Kidney capillary endothelial cell (primary cell): ENCODE results near the gene CPT1B.
A peak's percentile ranks its signal among the peaks of the same experiment; 100 is the strongest.

Experiments
- DNase-seq: peaks from one replicate; pipeline ENCODE4 v3.0.0-alpha.2; 2018; ENCODE audit warnings: low spot score

Gene CPT1B

DNA sequence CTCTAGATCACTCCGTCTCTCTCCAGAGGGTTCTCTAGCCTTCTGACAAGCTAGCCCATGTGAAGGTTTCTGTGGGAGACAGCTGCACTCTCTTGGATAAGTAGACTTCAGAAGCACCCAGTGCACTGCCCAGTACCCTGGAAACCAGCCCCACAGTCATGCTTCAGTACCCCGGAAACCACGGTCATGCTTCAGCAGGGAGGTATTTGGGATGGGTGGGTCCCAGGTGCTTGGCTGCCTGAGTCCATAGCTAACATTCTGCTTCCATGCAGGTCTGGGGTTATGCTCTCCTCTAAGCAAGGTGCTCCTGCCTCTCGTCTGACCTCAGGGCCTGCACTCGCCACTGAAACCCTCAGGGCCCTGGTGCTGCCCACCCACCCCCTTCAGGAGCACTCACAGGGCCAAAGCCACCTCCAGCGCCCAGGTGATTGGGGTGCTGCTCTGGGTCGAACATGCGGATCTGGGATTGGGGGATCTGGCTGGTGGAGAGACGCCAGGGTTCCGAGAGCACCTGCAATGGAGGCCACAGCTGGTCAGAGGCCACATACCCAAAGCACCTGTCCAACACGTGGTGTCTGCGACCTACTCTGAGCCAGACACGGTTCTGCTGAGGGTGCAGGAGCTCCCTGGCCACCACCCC, 8.2 kb downstream of the CPT1B start:
- no peak for DNase-seq

DNA sequence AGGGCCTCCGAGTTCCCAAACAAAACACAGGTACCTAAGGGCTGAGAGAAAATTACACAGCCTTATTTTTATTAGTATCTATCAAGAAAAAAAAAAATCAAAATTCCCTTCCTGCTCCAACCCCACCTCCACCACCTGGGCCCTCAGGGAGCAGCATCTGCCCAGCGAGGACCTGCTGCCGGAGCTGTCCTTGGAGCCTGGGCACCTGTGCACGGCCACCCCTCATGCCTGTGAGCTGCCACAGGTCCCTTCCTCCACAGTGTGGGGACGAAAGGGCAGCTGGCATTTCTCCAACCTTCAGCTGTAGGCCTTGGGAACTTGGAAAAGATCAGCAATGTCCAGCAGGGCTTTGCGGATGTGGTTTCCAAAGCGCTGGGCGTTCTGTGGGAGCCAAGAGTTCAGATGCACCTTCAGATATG, 9.2 kb downstream of the CPT1B start:
- no peak for DNase-seq

DNA sequence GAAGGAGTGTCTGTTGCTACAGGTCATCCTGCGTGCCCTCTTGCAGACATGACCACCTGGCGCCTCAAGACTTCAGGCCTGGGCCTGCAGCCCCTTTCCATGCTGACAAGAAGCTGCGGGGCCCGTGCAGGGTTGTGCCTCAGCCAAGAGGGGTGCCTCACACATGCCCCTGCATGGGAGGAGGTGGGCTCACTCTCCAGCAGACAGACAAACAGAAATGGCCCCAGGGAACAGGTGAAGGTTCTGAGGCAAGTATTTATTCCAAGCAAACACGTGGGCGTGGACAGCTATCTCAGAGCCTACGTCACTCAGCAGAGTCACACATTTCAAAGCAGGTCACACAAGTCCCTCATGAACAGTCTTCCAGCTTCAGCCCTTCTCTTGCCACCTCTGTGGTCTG, 9.6 kb downstream of the CPT1B start:
- no peak for DNase-seq

DNA sequence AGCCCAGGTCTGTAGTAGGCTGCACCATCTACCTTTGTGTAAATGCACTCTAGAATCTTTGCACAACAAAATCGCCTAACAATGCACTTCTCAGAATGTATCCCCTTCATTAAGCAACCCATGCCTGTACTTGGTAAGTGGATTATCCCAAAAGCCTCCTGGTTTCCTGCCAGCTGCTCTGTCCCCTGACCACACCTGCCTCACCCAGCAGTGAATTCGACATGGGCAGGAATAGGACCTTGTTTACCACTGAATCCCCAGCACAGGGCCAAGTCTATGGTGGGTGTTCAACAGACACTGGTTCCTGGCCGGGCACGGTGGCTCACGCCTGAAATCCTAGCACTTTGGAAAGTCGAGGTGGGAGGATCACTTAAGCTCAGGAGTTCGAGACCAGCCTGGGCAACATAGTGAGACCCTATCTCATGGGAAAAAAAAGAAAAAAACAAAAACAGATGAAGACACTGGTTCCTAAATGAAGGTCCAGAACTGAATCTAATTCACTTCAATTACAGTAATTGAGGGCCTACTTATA, 10.4 kb downstream of the CPT1B start:
- DNase-seq, result no peak

DNA sequence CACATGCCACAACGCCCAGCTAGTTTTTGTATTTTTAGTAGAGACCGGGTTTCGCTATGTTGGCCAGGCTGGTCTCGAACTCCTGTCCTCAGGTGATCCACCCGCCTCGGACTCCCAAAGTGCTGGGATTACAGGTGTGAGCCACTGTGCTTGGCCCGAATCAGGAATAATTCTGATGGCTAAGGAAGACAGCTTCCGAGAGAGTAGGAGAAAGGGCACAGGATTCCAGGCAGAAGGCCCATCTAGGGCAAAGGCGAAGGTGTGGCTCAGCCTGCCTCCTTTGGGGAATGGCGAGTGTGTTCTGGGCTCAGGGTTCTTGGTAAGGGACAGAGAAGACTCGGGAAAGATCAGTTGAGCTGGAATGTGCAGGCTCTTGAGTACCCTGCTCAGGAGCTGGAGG, 13.9 kb downstream of the CPT1B start:
- DNase-seq, result no peak

DNA sequence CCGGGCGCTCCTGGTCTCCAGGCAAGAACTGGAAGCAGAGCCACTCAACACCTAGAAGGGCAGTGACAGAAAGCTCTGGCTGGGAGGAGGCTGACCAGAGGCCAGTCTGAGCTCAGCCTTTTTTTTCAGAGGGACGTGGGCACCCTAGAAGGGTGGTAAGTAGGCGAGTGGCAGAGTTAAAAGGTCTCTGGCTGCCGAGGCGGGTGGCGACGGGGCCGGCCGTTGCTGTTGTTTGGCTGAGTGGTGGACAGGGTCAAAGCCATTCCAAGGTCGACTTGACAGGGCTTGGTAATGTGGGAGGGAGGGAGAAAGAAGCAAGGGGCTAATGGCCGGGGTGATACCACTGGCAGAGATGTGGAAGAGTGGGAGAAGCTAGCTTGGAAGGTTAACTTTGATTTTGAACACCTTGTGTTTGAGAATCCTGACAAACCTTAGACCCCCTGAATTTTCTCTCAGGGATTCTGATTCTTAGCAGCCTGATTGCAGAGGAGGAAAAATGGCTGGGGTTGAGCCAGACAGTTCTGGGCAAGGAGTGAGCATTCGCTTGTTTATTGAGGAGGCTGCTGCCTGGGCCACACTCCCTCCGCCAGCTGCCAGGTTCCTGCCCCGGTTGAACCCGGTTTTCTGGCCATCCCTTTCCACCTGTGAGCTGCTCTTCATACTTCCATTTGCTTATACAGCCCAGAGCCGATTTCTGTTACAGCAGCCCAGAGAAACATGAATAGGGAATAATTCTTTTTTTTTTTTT, 14.6 kb downstream of the CPT1B start:
- DNase-seq, result no peak

DNA sequence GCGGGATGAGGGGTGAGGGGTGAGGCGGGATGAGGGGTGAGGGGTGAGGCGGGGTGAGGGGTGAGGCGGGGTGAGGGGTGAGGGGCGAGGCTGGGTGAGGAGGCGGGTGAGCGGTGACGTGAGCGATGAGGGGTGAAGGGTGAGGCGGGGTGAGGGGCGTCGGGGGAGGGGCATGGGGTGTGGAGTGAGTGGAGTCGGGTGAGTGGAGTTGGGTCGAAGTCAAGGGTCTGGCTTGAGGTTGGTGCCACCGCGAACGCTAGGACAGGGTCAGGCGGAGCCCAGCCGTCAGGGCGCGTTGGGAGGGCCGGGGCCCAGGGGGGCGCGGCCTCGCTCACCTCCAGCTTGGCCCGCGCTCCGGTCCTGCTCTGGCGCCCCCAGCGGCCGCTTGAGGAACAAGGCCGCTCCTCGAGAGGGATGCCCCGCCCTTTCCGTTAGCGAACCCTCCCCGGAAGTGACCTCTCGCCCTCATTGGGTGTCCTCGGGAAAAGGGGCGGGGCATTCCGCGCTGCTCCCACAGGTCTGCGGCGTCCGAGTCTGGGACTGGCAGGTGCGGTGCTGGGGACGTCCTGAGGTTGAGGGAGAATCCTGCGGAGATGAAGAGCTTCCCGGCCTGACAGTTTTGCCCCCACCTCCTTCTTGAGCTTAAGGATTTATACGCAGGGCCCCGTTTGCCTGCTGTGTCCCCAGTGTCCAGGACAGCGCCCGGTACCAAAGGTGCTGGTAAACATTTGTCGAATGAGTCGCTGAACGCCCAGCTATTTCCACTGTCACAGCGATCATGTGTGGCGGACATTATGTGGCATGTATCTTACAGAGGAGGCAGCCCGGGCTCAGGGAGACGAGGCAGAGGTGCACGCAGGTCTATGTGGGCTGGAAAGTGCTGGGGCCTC, 15.5 kb downstream of the CPT1B start, which contains the start of gene SYCE3:
Gene SYCE3 (minus strand): TSS at position 397 of the 890 bp plus-strand sequence. CDS start 6,514 bp downstream, outside the sequence.
- DNase-seq, result peak; percentile 88

DNA sequence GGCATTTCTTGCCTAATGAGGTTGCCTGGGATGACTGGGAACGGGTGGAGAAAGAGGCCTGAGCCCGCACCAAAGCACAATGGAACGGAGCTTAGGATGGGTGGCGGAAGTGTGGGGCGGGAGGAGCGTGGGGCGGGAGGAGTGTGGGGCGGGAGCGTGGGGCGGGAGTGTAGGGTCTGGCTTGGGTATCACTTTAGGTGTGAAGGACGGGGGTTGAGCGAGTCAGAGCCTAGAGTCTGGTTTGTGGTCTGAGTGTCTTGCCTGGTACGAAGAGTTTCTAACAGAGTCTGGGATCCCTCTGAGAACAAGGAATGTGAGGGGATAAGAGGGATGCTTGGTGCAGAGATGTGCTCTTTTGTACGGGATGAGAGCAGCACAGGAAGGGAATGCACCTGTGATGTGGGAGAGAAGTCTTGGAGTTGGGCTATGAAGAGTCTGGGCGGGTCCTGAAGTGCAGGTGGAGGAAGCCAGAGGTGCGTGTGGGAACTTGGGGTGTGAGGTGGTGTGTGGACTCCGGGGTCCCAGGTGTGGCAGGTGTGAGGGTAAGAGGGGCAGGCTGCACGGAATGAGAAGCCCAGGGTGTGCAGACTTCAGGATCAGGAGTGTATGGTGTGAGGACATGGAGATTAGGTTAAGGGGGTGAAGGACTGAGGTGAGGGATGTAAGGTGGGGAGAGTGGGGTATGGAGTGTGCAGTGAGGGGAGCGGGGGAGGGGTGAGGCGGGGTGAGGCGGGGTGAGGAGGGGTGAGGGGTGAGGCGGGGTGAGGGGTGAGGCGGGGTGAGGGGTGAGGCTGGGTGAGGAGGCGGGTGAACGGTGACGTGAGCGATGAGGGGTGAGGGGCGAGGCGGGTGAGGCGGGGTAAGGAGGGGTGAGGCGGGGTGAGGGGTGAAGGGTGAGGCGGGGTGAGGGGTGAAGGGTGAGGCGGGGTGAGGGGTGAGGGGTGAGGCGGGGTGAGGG, 16.5 kb downstream of the CPT1B start:
- no peak for DNase-seq

DNA sequence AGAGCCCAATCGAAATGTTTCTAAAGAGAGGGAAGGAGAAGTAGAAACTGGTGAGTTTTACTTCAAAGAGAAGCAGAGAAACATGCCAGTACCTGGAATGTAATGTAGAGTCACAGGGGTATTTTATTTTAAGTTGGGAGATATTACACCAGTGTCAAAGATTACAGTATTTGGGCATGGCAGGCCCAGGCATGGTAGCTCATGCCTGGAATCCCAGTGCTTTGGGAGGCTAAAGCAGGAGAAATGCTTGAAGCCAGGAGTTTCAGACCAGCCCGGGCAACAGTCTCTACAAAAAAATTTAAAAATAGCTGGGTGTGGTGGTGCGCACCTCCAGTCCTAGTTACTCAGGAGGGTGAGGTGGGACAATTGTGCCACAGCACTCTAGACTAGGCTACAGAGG, 18.2 kb downstream of the CPT1B start:
- DNase-seq, result no peak

DNA sequence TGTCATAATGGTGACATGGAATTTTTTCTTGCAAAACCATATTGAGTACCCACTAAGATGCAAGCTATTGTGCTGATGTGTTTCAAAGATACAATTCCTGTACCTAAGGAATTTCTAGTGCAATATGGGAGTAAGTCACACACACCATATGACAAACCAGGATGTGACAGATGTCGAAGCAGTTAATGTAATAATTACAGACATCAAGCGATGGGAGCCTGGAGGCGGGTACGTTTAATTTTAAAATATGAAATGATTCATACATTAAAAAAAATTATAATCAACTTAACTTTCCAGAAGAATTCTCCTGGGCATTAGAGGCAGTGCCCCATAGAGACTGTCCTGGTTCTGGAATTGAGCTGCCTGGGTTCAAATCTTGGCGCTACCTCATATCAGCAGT, 21.5 kb downstream of the CPT1B start:
- no peak for DNase-seq

DNA sequence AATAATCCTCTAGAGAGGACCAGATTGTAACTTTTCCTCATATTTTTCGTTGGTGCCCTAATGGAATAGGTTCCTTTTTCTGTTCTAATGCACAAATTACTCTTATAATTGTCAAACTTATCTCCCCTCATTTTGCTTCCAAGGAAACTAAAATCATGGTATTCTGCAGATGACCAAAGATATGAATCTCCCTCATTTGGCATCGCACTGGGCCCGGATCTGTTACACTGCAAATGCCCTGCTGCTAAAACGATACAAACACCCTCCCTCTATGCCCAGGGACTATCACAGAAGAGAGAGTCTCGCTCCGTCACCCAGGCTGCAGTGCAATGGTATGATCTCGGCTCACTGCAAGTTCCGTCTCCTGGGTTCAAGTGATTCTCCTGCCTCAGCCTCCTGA, 24.9 kb downstream of the CPT1B start:
- DNase-seq, result no peak

DNA sequence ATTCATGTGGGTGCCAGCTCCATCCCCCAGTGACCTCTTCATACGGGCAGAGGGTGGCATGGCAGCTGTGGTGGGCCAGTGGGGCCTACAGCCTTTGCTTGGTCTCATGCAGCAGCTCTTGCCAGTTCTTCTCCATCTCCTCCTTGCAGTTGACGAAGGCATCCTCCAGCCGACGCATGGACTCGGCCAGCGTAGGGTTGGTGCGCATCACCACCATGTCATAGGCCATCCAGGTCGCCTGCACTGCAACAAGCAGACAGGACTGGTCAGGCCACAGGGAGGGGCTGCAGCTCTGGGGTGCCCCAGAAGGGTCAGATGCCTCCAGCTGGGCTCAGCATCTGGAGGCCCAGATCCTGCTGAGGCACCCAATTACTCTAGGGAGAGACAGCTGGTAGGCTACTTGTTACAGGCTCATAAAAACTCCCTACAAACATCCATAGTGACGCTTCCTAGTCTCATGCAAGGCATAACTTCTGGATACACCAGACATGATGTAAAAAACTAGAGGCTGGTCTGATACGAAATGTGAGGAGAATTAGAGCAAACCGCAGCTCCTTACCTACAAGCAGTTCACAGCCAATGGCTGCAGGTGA, 27.0 kb downstream of the CPT1B start:
- DNase-seq, result no peak

DNA sequence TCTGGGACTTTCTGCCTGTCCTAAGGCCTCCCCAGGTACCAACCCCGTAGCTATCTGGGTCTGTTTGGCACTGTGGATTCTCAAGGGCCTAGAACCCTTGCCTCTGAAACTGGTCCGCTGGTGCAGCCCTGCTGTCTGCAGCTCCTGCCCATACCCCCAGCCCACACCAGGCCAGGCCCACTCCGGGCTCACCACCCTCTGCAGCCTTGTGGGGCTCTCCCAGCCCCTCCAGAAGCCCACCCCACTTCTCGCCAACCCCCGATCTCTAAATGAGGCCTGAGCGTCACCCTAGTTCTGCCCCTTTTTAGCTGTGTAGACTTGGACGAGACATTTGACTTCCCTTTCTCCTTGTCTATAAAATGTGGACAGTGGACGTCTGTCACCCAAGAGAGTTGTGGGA, 27.8 kb downstream of the CPT1B start:
- no peak for DNase-seq

DNA sequence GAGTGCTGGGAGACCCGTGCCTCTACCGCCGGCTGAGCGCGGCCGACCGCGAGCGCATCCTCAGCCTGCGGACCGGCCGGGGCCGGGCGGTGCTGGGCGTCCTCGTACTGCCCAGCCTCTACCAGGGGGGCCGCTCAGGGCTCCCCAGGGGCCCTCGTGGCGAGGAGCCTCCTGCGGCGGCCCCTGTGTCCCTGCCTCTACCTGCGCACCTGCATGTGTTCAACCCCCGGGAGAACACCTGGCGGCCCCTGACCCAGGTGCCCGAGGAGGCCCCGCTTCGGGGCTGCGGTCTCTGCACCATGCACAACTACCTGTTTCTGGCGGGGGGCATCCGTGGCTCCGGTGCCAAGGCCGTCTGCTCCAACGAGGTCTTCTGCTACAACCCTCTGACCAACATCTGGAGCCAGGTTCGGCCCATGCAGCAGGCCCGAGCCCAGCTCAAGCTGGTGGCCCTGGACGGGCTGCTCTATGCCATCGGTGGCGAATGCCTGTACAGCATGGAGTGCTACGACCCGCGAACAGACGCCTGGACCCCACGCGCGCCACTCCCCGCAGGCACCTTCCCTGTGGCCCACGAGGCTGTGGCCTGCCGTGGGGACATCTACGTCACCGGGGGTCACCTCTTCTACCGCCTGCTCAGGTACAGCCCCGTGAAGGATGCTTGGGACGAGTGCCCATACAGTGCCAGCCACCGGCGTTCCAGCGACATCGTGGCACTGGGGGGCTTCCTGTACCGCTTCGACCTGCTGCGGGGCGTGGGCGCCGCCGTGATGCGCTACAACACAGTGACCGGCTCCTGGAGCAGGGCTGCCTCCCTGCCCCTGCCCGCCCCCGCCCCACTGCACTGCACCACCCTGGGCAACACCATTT, 29.1 kb downstream of the CPT1B start:
- no peak for DNase-seq

DNA sequence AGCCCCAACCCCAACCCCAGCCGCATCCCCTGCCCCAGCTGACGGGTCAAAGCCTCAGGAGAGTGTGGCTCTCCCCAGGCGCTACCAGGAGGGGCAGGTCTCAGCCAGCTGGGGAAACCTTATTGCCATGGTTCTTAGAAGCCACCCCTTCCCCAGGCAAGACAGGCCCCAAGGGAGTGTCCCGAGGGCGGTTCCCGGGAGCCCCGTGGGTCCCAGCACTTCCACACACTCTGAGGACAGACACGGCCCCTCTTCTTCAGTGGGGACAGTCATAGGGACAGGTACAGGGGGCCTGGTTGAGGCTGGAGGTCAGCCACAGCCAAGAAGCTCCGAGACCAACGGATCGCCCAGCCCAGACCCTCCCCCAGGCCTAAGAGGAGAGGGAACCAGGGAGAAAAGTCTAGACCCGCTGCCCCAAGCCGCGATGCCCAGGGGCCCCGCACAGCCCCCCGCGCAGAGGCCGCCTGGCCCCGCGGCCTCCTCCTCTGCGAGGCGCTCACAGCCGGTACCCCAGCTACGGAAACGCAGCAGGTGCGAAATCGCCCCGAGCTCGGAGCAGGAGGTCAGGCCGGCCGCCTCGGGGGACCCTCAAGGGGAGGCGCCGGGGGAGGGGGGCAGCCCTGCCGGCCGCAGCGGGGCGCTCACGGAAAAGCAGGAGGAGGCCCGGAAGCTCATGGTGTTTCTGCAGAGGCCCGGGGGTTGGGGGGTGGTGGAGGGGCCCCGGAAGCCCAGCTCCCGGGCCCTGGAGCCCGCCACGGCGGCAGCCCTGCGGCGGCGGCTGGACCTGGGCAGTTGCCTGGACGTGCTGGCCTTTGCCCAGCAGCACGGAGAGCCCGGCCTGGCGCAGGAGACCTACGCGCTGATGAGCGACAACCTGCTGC, 29.9 kb downstream of the CPT1B start:
- no peak for DNase-seq

DNA sequence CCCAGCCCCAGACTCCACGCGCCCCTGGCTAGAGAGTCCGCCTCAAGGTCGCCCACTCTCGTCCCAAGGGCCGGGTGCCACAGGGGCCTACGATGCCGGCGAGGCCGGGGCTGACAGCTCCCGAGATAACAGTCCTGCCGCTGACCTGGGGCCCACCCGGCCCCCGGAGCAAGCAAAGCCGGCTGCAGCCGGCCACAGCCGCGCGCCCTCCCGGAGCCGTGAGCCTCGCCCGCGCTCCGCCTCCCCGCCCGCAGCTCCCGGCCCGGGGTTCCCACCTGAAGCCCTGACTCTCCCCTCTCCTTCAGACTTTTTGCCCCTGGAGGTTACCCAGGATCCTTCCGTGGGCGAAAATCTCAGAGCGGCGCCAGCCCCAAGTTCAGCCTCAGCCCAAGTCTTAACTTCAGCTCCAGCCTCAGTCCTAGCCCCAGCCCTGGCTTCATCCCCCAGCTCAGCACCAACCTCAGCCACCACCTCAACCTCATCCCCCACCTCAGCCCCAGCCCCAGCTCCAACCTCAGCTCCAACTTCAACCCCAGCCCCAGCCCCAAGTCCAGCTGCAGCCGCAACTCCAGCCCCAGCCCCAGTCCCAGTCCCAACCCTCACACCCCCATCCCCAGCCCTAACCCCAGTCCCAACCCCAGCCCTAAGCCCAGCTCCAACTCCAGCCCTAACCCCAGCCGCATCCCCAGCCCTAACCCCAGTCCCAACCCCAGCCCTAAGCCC, 30.8 kb downstream of the CPT1B start:
- no peak for DNase-seq

DNA sequence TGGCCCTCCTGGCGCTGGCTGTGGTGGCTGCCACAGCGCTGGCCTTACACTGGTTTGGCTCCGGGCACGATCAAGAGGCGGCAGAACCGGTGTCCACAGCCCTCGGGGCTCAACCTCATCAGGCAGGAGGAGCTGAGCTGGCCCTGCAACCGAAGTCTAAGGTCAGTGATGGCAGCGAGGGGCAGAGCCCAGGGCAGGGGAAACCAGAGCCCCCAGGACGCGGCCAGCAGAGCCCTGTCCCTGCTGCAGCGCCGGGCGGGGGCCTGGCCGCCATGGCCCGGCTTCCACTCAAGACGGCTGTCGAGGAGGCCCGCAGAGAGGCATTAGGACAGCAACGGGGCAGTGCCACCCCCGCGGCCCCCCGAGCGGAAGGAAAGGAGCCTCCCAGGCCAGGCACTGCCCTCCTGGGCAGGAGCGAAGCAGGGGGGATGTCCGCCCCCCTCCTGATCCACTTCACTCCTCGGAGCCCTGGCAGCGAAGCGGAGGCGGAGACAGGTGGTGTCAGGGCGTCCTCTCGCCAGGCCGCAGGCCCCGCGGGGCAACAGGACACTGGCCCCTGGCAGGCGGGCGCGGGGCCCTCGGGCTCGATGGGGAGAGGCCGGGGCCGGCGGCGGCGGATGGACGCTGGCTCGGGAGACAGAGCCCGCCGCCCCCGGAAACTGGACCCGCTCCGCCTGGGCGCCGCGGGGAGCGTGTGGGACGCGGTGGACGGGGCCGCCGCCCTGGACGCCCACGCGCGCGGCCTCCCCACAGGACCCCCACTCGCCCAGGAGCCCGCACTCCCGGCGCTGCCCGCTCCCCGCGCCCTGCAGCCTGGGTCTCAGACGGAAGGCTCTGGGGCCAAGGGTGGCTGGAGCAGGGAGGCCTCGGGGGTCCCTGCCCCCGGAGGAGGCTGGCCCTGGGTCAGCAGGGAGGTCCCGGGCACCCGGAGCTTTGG, 31.6 kb downstream of the CPT1B start:
- DNase-seq, result no peak
